GM23338 (cell line): ENCODE data around the gene ABCC6. TPM values are rescaled to one million over a fixed set of nuclear protein-coding genes. Genes with fewer than 3 reads are reported as not detected.

Source experiments
- ATAC-seq: fragments of 200-7000 bp; cut with Tn5 transposase; 3 replicates; pipeline ENCODE4 v1.9.1; 2020
- DNase-seq: peaks from one replicate; pipeline ENCODE4 v3.0.0-alpha.2; 2015; ENCODE audit warnings: low spot score
- H2AFZ ChIP-seq: fragments of 200-600 bp; sonication (generic); 2 replicates; pipeline ENCODE4 v1.8.0; 2016; ENCODE audit warnings: antibody characterized with exemption, mild to moderate bottlenecking, moderate library complexity
- H3F3A ChIP-seq: fragments of 200-600 bp; sonication (generic); replicated peaks from 2 replicates; pipeline ENCODE4 v1.8.0; 2017; ENCODE audit warnings: antibody characterized with exemption, mixed run types, low read depth
- H3K27ac ChIP-seq: fragments of 200-600 bp; sonication (generic); 2 replicates; pipeline ENCODE4 v1.6.1; 2016; ENCODE audit warnings: low read depth
- H3K27me3 ChIP-seq: fragments of 200-600 bp; sonication (generic); 2 replicates; pipeline ENCODE4 v1.8.0; 2016; ENCODE audit warnings: mild to moderate bottlenecking, mixed run types, moderate library complexity; ENCODE audit not compliant: insufficient read depth
- H3K36me3 ChIP-seq: fragments of 200-600 bp; sonication (generic); 2 replicates; pipeline ENCODE4 v1.8.0; 2016; ENCODE audit warnings: mild to moderate bottlenecking; ENCODE audit not compliant: insufficient read depth
- H3K4me1 ChIP-seq: fragments of 200-600 bp; sonication (generic); 2 replicates; pipeline ENCODE4 v1.8.0; 2016; ENCODE audit warnings: mild to moderate bottlenecking, moderate library complexity; ENCODE audit not compliant: insufficient read depth
- H3K4me2 ChIP-seq: fragments of 200-600 bp; sonication (generic); 2 replicates; pipeline ENCODE4 v1.7.1; 2017; ENCODE audit warnings: mixed run types
- H3K4me3 ChIP-seq: fragments of 200-600 bp; sonication (generic); 2 replicates; pipeline ENCODE4 v1.6.1; 2016; ENCODE audit warnings: mixed run types
- H3K79me2 ChIP-seq: fragments of 200-600 bp; sonication (generic); replicated peaks from 2 replicates; pipeline ENCODE4 v1.8.0; 2017; ENCODE audit warnings: mild to moderate bottlenecking; ENCODE audit not compliant: insufficient read depth
- H3K9me2 ChIP-seq: fragments of 200-600 bp; sonication (generic); 2 replicates; pipeline ENCODE4 v1.8.0; 2017; ENCODE audit not compliant: insufficient read depth
- H4K20me1 ChIP-seq: fragments of 200-600 bp; sonication (generic); replicated peaks from 2 replicates; pipeline ENCODE4 v1.8.0; 2017; ENCODE audit warnings: mild to moderate bottlenecking; ENCODE audit not compliant: insufficient read depth
- H3K27ac Mint-ChIP-seq: 2 replicates; pipeline ENCODE4 v1.8.0; 2020; ENCODE audit warnings: inconsistent platforms, mild to moderate bottlenecking, moderate library complexity, mixed read lengths
- H3K27me3 Mint-ChIP-seq: 3 replicates; pipeline ENCODE4 v1.8.0; 2022; ENCODE audit warnings: low read depth, mild to moderate bottlenecking, moderate library complexity, mixed read lengths, inconsistent platforms; ENCODE audit not compliant: insufficient read depth, poor library complexity
- H3K36me3 Mint-ChIP-seq: 3 replicates; pipeline ENCODE4 v1.8.0; 2021; ENCODE audit warnings: low read depth, mild to moderate bottlenecking, inconsistent platforms, moderate library complexity, mixed read lengths
- H3K4me1 Mint-ChIP-seq: 3 replicates; pipeline ENCODE4 v1.8.0; 2020; ENCODE audit warnings: mild to moderate bottlenecking, inconsistent platforms, mixed read lengths
- H3K4me3 Mint-ChIP-seq: 3 replicates; pipeline ENCODE4 v1.8.0; 2021; ENCODE audit warnings: moderate library complexity, mild to moderate bottlenecking, inconsistent platforms, mixed read lengths
- H3K9me3 Mint-ChIP-seq: 3 replicates; pipeline ENCODE4 v1.8.0; 2020; ENCODE audit warnings: moderate library complexity, mild to moderate bottlenecking, inconsistent platforms, mixed read lengths
- EZH2 ChIP-seq: fragments of 200-600 bp; sonication (generic); IDR thresholded peaks from one replicate; pipeline ENCODE4 v1.8.0; 2017; ENCODE audit warnings: antibody characterized with exemption, mild to moderate bottlenecking, low read depth; ENCODE audit not compliant: unreplicated experiment
- JUNB ChIP-seq: IDR thresholded peaks from one replicate; pipeline ENCODE4 v1.6.1; 2016; ENCODE audit warnings: antibody characterized with exemption; ENCODE audit not compliant: unreplicated experiment
- STAT1 ChIP-seq: IDR thresholded peaks from one replicate; pipeline ENCODE4 v1.6.1; 2016; ENCODE audit warnings: antibody characterized with exemption; ENCODE audit not compliant: unreplicated experiment
- ZNF114 ChIP-seq: fragments of 250-450 bp; sonication (Bioruptor Pico); IDR thresholded peaks from 2 replicates; pipeline ENCODE4 v1.5.0; 2020; ENCODE audit warnings: mild to moderate bottlenecking, moderate library complexity
- polyA plus RNA-seq: library from polyadenylated mRNA; unstranded; fragments of >200 nt; fragmentation: Nextera tagmentation; extraction: Ambion mirVana; gene quantifications from 2 replicates; pipeline ENCODE4 v1.2.1, GENCODE V29; 2016
- total RNA-seq: library from RNA; depleted of rRNA; stranded (reverse); fragments of >200 nt; shearing (Covaris generic); gene quantifications from 2 replicates; pipeline ENCODE4 v1.2.3, GENCODE V29; 2014
- TF ChIP-seq, protein P1 (sequence below), 2 experiments: fragments of 200-600 bp in 1 of 2; sonication (generic) in 1 of 2; conservative IDR thresholded peaks; 2 replicates each; pipeline versions ENCODE4 v1.5.1 to v1.6.1; 2016 to 2017; ENCODE audit warnings: antibody characterized with exemption in 2 of 2, low read depth in 2 of 2, mild to moderate bottlenecking in 2 of 2, moderate library complexity in 1 of 2
- TF ChIP-seq, protein P2 (sequence below): IDR thresholded peaks from one replicate; pipeline ENCODE4 v1.6.1; 2018; ENCODE audit warnings: antibody characterized with exemption; ENCODE audit not compliant: unreplicated experiment
- TF ChIP-seq, protein P3 (sequence below): fragments of 250-450 bp; sonication (Bioruptor Pico); IDR thresholded peaks from 2 replicates; pipeline ENCODE4 v1.5.0; 2020; ENCODE audit warnings: mild to moderate bottlenecking, moderate library complexity

The ABCC6 gene
- total and polyA plus RNA-seq, 2 experiments from 2014 or later: 0.73 to 2.8 TPM

DNA sequence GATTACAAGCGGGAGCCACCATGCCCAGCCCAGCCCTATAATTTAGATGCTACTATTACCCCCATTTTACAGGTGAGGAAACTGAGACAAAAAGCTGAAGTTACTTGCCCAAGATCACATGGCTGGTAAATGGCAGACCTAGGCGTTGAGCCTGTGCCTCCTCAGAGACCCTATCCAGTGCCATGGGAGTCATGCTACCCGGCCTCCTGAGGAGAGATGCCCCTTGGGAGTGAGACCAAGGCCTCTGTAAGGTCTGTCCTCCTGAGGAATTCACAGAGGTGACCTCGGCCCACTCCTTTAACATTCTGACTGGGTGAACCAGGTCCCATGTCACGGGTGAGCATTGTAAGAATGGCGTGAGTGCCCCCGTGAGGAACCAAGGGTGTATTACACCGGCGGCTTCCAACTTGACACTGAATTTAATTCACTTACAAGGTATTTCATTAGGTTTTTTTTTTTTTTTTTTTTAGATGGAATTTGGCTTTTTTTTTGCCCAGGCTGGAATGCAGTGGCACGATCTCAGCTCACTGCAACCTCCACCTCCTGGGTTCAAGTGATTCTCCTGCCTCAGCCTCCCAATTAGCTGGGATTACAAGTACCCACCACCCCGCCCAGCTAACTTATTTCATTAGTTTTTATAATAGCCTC, 95.7 kb downstream of the ABCC6 start:
- peaks cover 72% of the 10 kb centered on the region for H3K36me3 Mint-ChIP-seq
- no peaks in the 10 kb centered on the region for H3K27me3 ChIP-seq
- peak; percentile 96 for ATAC-seq
- peak overlapping the region; percentile 92 for H3K27ac Mint-ChIP-seq
- no peak overlapping the region for H3K4me3 Mint-ChIP-seq
- TF ChIP-seq STAT1: no peak
- TF ChIP-seq, protein P1, sequence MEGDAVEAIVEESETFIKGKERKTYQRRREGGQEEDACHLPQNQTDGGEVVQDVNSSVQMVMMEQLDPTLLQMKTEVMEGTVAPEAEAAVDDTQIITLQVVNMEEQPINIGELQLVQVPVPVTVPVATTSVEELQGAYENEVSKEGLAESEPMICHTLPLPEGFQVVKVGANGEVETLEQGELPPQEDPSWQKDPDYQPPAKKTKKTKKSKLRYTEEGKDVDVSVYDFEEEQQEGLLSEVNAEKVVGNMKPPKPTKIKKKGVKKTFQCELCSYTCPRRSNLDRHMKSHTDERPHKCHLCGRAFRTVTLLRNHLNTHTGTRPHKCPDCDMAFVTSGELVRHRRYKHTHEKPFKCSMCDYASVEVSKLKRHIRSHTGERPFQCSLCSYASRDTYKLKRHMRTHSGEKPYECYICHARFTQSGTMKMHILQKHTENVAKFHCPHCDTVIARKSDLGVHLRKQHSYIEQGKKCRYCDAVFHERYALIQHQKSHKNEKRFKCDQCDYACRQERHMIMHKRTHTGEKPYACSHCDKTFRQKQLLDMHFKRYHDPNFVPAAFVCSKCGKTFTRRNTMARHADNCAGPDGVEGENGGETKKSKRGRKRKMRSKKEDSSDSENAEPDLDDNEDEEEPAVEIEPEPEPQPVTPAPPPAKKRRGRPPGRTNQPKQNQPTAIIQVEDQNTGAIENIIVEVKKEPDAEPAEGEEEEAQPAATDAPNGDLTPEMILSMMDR (conservative IDR thresholded peaks at IDR 0.05; ENCODE audit: low read depth in 2 of 2): peak; percentile 80
- H2AFZ ChIP-seq: no peak overlapping the region
- no peak overlapping the region for H3K4me3 ChIP-seq
- H3K79me2 ChIP-seq: no peaks in the 10 kb centered on the region
- no peak overlapping the region for H3K4me2 ChIP-seq
- no peaks in the 10 kb centered on the region for H3K9me2 ChIP-seq
- peaks cover 11% of the 10 kb centered on the region; the same call in 2 of the 3 replicates for H3K9me3 Mint-ChIP-seq
- peak; percentile 93 for DNase-seq
- no peaks in the 10 kb centered on the region for H3K4me1 ChIP-seq
- H3K4me1 Mint-ChIP-seq: no peaks in the 10 kb centered on the region
- H3K27me3 Mint-ChIP-seq: peaks cover 8% of the 10 kb centered on the region
- H3K36me3 ChIP-seq: peaks cover 36% of the 10 kb centered on the region
- H3K27ac ChIP-seq: 0 out of 2 replicates have a peak overlapping the region, but pooled peaks have one; percentile 46
- H3F3A ChIP-seq: no peaks in the 10 kb centered on the region
- no peaks in the 10 kb centered on the region for H4K20me1 ChIP-seq

DNA sequence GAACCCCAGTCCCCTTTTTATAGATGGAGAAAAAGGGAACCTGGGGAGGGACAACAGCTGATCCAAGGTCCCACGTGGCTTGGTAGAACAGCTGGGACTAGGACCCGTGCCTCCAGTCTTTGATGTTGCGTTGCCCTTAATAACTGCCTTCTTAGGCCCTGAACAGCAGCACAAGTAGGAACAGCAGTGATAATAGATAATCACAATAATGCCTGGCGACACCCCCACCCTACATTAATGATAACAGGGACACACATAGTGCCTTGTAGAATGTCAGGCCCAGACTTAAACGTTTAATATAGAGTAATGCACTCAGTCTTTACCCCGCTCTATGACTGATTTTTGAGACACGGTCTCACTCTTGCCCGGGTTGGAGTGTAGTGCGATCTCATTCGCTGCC, 96.4 kb downstream of the ABCC6 start:
- ATAC-seq (no peak), DNase-seq (no peak)
- H3K36me3 ChIP-seq: peaks cover 42% of the 10 kb centered on the region
- H3K4me2 ChIP-seq: no peak overlapping the region
- H3K4me3 ChIP-seq: no peak overlapping the region
- no peaks in the 10 kb centered on the region for H4K20me1 ChIP-seq
- H3F3A ChIP-seq: no peaks in the 10 kb centered on the region
- no peaks in the 10 kb centered on the region for H3K4me1 Mint-ChIP-seq
- H3K79me2 ChIP-seq: no peaks in the 10 kb centered on the region
- no peaks in the 10 kb centered on the region for H3K27me3 ChIP-seq
- no peaks in the 10 kb centered on the region for H3K4me1 ChIP-seq
- H3K27ac Mint-ChIP-seq: peak overlapping the region; percentile 92
- H3K9me2 ChIP-seq: no peaks in the 10 kb centered on the region
- no peak overlapping the region for H3K27ac ChIP-seq
- H3K36me3 Mint-ChIP-seq: peaks cover 72% of the 10 kb centered on the region
- H3K9me3 Mint-ChIP-seq: peaks cover 11% of the 10 kb centered on the region; the same call in 2 of the 3 replicates
- H3K27me3 Mint-ChIP-seq: peaks cover 10% of the 10 kb centered on the region
- H2AFZ ChIP-seq: no peak overlapping the region
- no peak overlapping the region for H3K4me3 Mint-ChIP-seq
- TF ChIP-seq, protein P2, sequence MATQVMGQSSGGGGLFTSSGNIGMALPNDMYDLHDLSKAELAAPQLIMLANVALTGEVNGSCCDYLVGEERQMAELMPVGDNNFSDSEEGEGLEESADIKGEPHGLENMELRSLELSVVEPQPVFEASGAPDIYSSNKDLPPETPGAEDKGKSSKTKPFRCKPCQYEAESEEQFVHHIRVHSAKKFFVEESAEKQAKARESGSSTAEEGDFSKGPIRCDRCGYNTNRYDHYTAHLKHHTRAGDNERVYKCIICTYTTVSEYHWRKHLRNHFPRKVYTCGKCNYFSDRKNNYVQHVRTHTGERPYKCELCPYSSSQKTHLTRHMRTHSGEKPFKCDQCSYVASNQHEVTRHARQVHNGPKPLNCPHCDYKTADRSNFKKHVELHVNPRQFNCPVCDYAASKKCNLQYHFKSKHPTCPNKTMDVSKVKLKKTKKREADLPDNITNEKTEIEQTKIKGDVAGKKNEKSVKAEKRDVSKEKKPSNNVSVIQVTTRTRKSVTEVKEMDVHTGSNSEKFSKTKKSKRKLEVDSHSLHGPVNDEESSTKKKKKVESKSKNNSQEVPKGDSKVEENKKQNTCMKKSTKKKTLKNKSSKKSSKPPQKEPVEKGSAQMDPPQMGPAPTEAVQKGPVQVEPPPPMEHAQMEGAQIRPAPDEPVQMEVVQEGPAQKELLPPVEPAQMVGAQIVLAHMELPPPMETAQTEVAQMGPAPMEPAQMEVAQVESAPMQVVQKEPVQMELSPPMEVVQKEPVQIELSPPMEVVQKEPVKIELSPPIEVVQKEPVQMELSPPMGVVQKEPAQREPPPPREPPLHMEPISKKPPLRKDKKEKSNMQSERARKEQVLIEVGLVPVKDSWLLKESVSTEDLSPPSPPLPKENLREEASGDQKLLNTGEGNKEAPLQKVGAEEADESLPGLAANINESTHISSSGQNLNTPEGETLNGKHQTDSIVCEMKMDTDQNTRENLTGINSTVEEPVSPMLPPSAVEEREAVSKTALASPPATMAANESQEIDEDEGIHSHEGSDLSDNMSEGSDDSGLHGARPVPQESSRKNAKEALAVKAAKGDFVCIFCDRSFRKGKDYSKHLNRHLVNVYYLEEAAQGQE: no peak
- TF ChIP-seq JUNB: no peak
- TF ChIP-seq, protein P3, sequence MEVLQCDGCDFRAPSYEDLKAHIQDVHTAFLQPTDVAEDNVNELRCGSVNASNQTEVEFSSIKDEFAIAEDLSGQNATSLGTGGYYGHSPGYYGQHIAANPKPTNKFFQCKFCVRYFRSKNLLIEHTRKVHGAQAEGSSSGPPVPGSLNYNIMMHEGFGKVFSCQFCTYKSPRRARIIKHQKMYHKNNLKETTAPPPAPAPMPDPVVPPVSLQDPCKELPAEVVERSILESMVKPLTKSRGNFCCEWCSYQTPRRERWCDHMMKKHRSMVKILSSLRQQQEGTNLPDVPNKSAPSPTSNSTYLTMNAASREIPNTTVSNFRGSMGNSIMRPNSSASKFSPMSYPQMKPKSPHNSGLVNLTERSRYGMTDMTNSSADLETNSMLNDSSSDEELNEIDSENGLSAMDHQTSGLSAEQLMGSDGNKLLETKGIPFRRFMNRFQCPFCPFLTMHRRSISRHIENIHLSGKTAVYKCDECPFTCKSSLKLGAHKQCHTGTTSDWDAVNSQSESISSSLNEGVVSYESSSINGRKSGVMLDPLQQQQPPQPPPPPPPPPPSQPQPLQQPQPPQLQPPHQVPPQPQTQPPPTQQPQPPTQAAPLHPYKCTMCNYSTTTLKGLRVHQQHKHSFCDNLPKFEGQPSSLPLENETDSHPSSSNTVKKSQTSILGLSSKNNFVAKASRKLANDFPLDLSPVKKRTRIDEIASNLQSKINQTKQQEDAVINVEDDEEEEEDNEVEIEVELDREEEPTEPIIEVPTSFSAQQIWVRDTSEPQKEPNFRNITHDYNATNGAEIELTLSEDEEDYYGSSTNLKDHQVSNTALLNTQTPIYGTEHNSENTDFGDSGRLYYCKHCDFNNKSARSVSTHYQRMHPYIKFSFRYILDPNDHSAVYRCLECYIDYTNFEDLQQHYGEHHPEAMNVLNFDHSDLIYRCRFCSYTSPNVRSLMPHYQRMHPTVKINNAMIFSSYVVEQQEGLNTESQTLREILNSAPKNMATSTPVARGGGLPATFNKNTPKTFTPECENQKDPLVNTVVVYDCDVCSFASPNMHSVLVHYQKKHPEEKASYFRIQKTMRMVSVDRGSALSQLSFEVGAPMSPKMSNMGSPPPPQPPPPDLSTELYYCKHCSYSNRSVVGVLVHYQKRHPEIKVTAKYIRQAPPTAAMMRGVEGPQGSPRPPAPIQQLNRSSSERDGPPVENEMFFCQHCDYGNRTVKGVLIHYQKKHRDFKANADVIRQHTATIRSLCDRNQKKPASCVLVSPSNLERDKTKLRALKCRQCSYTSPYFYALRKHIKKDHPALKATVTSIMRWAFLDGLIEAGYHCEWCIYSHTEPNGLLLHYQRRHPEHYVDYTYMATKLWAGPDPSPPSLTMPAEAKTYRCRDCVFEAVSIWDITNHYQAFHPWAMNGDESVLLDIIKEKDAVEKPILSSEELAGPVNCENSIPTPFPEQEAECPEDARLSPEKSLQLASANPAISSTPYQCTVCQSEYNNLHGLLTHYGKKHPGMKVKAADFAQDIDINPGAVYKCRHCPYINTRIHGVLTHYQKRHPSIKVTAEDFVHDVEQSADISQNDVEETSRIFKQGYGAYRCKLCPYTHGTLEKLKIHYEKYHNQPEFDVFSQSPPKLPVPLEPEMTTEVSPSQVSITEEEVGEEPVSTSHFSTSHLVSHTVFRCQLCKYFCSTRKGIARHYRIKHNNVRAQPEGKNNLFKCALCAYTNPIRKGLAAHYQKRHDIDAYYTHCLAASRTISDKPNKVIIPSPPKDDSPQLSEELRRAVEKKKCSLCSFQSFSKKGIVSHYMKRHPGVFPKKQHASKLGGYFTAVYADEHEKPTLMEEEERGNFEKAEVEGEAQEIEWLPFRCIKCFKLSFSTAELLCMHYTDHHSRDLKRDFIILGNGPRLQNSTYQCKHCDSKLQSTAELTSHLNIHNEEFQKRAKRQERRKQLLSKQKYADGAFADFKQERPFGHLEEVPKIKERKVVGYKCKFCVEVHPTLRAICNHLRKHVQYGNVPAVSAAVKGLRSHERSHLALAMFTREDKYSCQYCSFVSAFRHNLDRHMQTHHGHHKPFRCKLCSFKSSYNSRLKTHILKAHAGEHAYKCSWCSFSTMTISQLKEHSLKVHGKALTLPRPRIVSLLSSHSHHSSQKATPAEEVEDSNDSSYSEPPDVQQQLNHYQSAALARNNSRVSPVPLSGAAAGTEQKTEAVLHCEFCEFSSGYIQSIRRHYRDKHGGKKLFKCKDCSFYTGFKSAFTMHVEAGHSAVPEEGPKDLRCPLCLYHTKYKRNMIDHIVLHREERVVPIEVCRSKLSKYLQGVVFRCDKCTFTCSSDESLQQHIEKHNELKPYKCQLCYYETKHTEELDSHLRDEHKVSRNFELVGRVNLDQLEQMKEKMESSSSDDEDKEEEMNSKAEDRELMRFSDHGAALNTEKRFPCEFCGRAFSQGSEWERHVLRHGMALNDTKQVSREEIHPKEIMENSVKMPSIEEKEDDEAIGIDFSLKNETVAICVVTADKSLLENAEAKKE (CRISPR knock-in tag): no peak
- TF ChIP-seq EZH2: no peak
- TF ChIP-seq ZNF114 (CRISPR knock-in tag): no peak
